ENCODE measurements around the gene FBXW5.
A peak's percentile ranks its signal among the peaks of the same experiment; 100 is the strongest.

The FBXW5 gene, protein sequence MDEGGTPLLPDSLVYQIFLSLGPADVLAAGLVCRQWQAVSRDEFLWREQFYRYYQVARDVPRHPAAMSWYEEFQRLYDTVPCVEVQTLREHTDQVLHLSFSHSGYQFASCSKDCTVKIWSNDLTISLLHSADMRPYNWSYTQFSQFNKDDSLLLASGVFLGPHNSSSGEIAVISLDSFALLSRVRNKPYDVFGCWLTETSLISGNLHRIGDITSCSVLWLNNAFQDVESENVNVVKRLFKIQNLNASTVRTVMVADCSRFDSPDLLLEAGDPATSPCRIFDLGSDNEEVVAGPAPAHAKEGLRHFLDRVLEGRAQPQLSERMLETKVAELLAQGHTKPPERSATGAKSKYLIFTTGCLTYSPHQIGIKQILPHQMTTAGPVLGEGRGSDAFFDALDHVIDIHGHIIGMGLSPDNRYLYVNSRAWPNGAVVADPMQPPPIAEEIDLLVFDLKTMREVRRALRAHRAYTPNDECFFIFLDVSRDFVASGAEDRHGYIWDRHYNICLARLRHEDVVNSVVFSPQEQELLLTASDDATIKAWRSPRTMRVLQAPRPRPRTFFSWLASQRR

DNA sequence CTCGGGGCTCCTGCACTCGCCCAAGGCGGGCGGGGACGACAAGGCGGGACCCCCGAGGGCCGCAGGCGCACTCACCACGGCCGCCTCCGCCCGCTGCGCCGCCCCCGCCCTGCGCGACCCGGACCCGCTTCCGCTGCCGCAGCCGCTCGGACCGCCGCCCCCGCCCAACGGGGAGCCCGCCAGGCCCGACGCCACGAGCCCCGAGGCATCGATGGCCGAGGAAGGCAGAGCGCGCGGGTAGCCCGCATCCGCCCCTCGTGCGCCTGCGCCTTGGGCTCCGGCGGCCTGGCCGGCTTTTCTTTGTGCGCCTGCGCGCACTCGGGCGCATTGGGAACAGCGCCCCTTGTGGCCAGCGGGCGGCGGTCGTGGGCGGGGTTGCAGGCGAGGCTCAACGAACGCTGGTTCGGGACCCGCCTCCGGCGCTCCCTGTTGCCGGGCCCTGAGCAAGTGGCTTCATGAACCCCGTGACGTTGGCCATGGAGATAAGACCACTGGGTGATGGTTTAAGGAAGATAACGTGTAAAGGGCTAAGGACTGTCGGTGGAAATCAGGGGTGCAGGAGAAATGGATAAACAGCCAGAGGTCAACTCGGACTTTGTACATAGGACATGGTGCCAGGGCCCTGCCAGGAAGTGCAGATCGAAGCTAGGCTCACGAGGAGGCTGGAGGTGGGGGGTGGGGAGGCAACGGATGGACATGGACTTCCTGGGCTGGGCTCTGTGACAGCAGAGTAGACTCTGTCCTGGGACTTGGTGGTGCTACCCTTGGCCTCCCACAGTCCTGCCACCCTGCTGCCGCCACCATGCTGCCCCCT lies at the start of gene FBXW5, which contains the start of gene C8G:
TSS of gene FBXW5 (minus strand) at position 220 of the 814 bp plus-strand sequence. CDS start 655 bp downstream, outside the sequence.
TSS of gene C8G (plus strand) at position 725 of the 814 bp plus-strand sequence. CDS start at position 803, 78 bp downstream.
- DNase-seq: peak; percentile 96

GRCh38 chr9:136992819-136993369 lies 48.4 kb upstream of the FBXW5 start:
- DNase-seq: no peak

DNA sequence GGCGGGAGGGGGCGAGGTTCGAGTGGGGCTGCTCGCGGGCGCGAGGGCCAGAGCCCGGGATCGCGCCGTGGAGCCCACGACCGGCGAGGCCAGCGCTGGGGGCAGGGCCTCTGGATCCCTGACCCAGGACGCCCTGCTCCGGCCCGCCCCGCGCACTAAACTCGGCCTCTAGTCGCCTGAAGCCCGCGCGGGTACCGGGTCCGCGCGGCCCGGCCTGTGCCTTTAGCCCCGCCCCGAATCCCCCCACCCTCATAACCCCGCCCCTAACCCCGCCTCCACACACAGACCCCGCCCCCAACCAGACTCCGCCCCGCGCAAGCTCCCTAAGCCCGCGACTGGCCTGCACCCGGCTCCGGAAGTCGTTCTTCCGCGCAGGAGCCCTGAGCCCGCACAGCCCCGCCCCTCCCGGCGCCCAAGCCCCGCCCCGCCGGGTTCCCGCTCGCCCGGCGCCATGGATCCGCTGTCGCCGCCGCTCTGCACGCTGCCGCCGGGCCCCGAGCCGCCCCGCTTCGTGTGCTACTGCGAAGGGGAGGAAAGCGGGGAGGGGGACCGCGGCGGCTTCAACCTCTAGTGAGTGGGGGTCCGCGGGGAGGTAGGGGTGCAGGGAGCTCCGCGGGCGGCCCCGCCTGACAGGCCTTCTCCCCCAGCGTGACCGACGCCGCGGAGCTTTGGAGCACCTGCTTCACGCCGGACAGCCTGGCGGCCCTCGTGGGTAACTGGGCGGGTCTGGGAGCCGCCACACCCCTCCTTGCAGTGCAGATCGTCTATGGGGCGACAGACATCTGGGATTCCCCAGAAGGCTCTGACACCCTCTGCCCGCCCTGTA lies 47.7 kb upstream of the FBXW5 start, which contains the start of gene PAXX:
TSS of gene PAXX (plus strand) at position 430 of the 826 bp plus-strand sequence. CDS start at position 452, 22 bp downstream.
- peak; percentile 96 for DNase-seq

- DNase-seq: no peak
These were observed 45.8 kb upstream of the FBXW5 start for GRCh38 chr9:136990242-136990911.

DNA sequence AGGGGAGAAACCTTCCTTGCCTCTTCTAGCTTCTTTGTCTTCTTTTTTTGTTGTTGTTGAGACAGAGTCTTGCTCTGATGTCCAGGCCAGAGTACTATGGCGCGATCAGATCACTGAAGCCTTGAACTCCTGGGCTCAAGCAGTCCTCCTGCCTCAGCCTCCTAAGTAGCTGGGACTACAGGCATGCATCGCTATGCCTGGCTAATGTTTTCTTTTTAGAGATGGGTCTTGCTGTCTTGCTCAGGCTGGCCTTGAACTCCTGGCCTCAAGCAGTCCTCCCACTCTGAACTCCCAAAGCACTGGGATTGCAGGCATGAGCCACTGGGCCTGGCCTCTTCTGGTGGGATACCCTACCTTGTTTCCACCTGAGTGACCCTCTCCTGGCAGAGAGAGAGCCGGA lies 44.3 kb upstream of the FBXW5 start:
- no peak for DNase-seq

- DNase-seq: no peak
These were observed 41.3 kb upstream of the FBXW5 start for GRCh38 chr9:136985853-136986252.

DNA sequence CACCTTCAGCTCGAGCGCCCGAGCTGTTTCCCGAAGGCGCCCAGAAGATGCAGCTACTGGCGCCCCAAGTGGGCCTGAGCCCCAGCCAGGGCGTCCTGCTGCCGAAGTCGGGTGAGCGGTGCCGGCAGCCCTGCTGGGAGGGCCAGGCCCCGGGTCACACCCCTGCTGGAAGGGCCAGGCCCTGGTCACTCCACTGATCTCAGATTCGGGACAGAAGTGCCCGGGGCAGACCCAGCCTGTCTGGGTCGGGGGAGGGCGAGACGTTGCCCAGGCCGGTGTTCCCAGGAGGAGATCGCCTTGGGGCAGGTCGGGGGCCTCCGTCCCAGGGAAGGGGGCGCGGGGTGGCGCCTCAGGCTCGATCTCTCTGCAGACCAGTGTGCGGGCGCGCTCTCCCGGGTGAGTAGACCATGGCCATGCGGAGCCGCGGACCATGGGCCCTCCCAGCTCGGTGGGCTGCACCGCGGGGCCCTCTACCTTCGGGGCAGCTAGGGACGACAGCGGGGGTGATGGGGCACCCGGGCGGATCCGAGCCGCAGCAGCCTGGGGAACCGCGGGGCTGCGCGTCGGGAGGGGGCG lies 40.6 kb upstream of the FBXW5 start:
- no peak for DNase-seq

DNA sequence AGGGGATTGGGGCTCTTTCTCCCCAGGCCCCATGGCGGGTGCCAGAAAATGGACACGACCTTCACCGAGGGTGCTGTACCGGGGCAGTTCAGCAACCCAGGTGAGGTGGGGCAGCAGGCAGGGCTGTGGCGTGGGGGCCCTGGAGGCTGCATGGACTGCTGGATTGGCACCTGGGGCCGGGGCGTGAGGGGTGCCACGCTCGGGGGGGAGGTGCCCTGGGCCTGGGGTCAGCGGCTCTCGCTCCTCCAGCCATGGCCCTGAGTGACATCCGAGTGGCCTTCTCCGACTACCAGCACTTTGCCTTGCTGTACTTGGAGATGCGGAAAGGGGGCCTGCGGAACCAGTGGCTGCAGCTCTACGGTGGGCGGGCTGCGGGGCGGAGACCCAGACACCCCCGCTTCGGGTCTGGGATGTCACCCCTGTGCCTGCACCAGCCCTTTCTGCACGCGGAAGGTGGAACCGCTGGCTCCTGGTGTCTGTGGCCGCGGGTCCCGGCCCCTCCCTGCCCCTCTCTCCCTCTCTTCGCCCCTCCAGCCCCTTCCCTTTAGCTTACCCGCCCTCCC lies 40.0 kb upstream of the FBXW5 start:
- no peak for DNase-seq

GRCh38 chr9:136983656-136984314 lies 39.2 kb upstream of the FBXW5 start:
- no peak for DNase-seq

GRCh38 chr9:136983167-136983566 lies 38.6 kb upstream of the FBXW5 start:
- DNase-seq: no peak

DNA sequence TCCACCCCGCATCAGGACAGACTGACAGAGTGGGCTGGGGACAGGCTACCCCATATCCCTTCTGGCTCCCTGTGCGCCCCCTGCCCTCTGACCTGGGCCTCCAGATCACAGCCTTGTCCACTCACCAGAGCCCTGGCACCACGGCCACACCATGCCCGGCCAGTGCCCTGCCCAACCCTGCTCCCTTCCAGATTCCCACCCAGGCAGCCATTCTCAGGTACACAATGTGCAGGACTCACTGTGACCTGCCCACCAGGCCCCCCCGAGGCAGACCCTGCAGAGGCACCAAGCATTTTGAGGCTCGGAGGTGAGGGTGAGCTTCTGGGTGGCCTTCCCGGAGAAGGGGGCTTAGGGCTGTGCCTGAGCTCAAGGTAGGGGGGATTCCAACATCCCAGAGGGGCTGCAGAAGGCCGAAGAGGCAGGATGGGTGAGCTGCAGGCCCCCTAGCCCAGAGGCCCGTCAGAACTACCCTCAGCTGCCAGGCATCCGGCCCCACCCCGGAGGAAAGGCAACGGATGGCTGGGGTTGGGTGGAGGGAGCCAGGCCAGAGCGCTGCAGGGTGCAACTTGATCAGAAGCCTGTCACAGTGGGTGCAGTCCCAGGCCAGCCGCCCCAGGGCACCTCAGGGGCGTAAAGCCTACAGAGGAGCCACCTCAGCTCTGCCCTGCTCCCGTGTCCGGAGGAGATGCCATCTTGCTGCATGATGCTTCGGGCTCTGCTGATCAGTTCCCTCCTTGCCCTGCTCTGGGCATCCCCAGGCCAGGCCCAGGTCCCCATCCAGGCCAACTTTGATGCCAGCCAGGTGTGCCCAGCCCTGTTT lies 37.9 kb upstream of the FBXW5 start, which contains the start of gene LCNL1:
TSS of gene LCNL1 (plus strand) at position 762 of the 820 bp plus-strand sequence. CDS start 594 bp downstream, outside the sequence.
- no peak for DNase-seq

DNA sequence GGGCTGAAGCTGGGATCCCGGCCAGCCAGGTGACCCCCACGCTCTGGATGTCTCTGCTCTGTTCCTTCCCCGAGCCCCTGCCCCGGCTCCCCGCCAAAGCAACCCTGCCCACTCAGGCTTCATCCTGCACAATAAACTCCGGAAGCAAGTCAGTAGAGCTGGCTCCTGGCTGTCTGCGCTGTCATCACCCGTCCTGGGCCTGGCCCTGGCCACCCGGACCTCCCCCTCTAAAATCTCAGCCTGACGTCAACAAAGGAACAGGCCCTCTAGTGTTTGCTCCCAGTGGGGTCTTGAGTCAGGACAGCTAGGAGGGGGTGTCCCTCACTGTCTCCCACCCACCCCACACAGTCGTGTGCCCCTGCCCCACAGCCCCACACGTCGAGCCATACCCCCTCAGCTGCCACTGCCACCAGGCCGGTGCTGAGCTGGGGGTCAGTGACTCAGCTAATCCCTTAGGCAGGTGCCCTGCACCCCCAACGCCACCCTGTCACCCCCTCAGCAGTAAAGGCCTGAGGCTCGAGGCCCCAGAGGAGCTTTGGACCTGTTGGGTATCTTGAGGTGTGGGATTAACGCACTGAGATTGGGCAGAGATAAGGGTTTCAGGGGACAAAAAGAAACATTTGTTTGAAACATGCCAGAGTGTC lies 37.2 kb upstream of the FBXW5 start:
- DNase-seq: no peak

- DNase-seq: no peak
These were observed 36.3 kb upstream of the FBXW5 start for GRCh38 chr9:136980669-136981478.

DNA sequence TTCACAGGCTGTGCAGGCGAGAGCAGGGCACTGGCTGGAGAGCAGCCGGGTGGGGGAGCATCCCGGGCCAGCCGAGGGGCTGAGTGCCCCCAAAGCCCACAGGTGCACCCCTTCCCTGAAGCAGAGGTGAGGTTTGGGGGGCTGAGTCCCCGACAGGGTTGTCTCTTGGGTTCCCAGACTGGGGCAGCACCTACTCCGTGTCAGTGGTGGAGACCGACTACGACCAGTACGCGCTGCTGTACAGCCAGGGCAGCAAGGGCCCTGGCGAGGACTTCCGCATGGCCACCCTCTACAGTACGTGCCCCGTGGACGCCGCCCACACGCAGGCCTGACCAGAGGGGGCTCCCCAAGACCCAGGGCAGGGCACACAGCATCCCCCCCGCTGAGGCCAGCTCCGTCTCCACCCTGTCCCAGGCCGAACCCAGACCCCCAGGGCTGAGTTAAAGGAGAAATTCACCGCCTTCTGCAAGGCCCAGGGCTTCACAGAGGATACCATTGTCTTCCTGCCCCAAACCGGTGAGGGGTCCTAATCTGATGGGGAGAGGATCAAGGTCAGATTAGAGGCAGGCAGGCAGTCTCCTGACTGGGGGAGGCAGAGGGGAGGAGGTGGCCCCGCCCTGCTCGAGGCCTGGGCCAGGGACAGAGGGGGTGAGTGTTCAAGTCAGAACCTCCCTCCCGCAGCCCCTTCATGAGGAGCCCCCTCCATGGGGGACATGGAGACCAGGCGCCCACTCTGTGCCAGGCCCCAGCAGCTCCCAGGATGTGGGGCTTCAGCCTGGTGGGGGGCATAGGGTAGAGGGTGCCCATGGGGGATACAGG lies 35.4 kb upstream of the FBXW5 start:
- no peak for DNase-seq

GRCh38 chr9:136978865-136979544 lies 34.5 kb upstream of the FBXW5 start:
- no peak for DNase-seq
